PC-9 (cell line): ENCODE measurements around the gene SPINK4.

ENCODE experiments used
- CTCF ChIP-seq: fragments of 200-600 bp; sonication (generic); conservative IDR thresholded peaks from 2 replicates; pipeline ENCODE4 v1.6.1; 2017; ENCODE audit warnings: mixed run types, antibody characterized with exemption, mild to moderate bottlenecking, moderate library complexity
- EZH2 ChIP-seq: fragments of 200-600 bp; sonication (generic); IDR thresholded peaks from 2 replicates; pipeline ENCODE4 v1.8.0; 2017; ENCODE audit warnings: antibody characterized with exemption, low read depth

- TF ChIP-seq CTCF (no peak), EZH2 (no peak)
Measured at GRCh38 chr9:33210006-33210715, 29.8 kb upstream of the SPINK4 start.
